T47D (cell line): ENCODE data around the gene TOM1L2.

Experiments
- DNase-seq, 2 experiments: peaks; one replicate each; pipeline versions ENCODE4 v3.0.0 to v3.0.0-alpha.2; 2011 to 2012; ENCODE audit warnings: low read depth in 1 of 2, low spot score in 1 of 2
- JUND ChIP-seq: IDR thresholded peaks from 2 replicates; pipeline ENCODE4 v1.6.1; 2012; ENCODE audit warnings: low read depth
- in situ Hi-C: cut with HindIII; loops from 2 replicates; pipeline ENCODE4 v1.10.0; 2016; ENCODE audit warnings: low sequenced_read_pairs, low pct_unique_long_range_greater_than_20kb

Gene TOM1L2

GRCh38 chr17:17989618-17990017 lies 17.4 kb upstream of the TOM1L2 start:
- in situ Hi-C loops, result no loop called here
- no peak for DNase-seq
- TF ChIP-seq JUND, result no peak

- no peak for DNase-seq
- TF ChIP-seq JUND, result no peak
- in situ Hi-C loops, result no loop called here
Measured at GRCh38 chr17:17989081-17989480, 16.9 kb upstream of the TOM1L2 start.

GRCh38 chr17:17988427-17988945 lies 16.3 kb upstream of the TOM1L2 start:
- in situ Hi-C loops, result no loop called here
- no peak for TF ChIP-seq JUND
- no peak for DNase-seq

GRCh38 chr17:17987901-17988300 lies 15.7 kb upstream of the TOM1L2 start:
- no peak for DNase-seq
- TF ChIP-seq JUND, result no peak
- in situ Hi-C loops, result no loop called here

GRCh38 chr17:17987187-17987896 lies 15.1 kb upstream of the TOM1L2 start:
- DNase-seq, result no peak
- TF ChIP-seq JUND, result no peak
- in situ Hi-C loops, result no loop called here

- in situ Hi-C loops, result no loop called here
- DNase-seq, result no peak
- TF ChIP-seq JUND, result no peak
Measured at GRCh38 chr17:17985555-17985954, 13.4 kb upstream of the TOM1L2 start.

- DNase-seq, result no peak
- no peak for TF ChIP-seq JUND
- in situ Hi-C loops, result no loop called here
Measured at GRCh38 chr17:17985153-17985552, 13.0 kb upstream of the TOM1L2 start.

GRCh38 chr17:17983776-17984175 lies 11.6 kb upstream of the TOM1L2 start:
- in situ Hi-C loops, result no loop called here
- DNase-seq, result no peak
- no peak for TF ChIP-seq JUND

GRCh38 chr17:17983376-17983775 lies 11.2 kb upstream of the TOM1L2 start:
- no peak for TF ChIP-seq JUND
- in situ Hi-C loops, result no loop called here
- DNase-seq, result peak in 1 of 2 experiments; percentile 67

GRCh38 chr17:17982801-17983200 lies 10.6 kb upstream of the TOM1L2 start:
- no peak for TF ChIP-seq JUND
- DNase-seq, result peak in 1 of 2 experiments; percentile 81
- in situ Hi-C loops, result no loop called here

- no peak for TF ChIP-seq JUND
- in situ Hi-C loops, result no loop called here
- no peak for DNase-seq
Measured at GRCh38 chr17:17981330-17981729, 9.1 kb upstream of the TOM1L2 start.

GRCh38 chr17:17979778-17980177 lies 7.6 kb upstream of the TOM1L2 start:
- DNase-seq, result no peak
- in situ Hi-C loops, result no loop called here
- TF ChIP-seq JUND, result no peak

GRCh38 chr17:17978481-17979424 lies 6.6 kb upstream of the TOM1L2 start:
- no peak for DNase-seq
- no peak for TF ChIP-seq JUND
- in situ Hi-C loops, result no loop called here
